ENCODE data around the gene TBC1D12.

Gene TBC1D12

DNA sequence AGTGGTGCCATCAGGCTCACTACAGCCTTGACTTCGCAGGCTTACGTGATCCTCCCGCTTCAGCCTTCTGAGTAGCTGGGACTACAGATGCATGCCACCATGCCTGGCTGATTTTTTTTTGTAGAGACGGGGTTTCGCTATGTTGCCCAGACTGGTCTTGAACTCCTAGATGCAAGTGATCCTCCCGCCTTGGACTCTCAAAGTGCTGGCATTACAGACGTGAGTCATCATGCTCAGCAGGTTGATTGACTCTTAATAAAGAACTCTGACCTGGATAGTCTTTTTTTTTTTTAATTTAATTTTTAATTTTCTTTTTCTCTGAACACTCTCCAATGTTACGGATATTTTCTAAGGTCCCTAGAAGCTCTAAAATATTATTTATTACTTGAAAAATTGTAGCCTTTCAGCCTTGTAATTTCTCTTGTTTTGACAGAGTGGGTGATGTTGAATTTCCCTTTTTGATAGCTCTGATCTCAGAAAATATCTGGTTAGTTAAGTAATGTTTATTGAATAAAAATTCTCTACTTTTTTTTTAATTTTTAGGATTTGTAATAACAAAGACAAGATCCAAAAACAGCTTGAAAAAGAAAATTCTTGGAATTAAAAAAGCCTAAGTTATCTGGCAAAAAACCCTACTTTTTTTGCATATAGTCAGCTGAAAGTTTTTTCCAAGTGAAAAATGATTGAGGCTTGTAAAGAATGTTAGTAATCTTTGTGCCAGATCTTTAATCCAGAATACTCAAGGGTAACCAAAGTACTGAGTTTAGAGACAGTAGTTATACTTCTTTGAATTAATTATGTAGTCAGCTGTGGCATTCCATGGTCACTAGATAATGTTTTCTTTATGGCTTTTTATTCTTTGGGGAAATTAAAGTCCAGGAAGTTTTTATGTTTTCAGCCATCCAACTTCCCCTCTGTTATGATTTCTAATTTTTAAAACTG lies 26.7 kb downstream of the TBC1D12 start:
- H3K27me3 ChIP-seq (ENCODE audit: control insufficient read depth, insufficient read depth, low read length), result no peaks in the 10 kb centered on the region
- no peak overlapping the region for H3K9ac ChIP-seq (ENCODE audit: low read length)
- H3K27ac ChIP-seq (ENCODE audit: low read length), result no peak overlapping the region
- no peaks in the 10 kb centered on the region for H3K4me1 ChIP-seq (ENCODE audit: control insufficient read depth, low read depth, low read length)
- no peaks in the 10 kb centered on the region for H3K36me3 ChIP-seq (ENCODE audit: control insufficient read depth, low read depth, low read length)
- no peak overlapping the region for H3K4me3 ChIP-seq (ENCODE audit: low read length)
- no peaks in the 10 kb centered on the region for H3K9me3 ChIP-seq (ENCODE audit: control insufficient read depth, low read depth, low read length)

DNA sequence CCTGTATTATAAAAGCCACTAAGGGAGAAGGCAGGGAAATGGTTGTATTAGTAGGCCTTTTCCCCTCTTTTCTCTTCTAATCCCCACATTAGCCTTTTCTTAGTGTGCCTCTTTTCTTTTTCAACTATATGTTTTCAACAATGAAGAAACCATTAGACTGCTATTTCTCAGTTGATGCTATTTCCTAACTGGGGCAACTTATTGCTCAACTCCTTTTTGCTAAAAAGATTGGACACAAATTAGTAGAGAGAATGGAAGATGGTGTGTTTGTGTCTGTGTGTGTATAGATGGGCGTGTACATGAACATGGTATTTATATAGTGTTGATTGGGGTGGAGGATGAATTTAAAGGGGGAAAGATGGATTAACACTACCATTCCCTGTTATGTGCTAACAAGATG lies 28.4 kb downstream of the TBC1D12 start:
- Histone ChIP-seq H3K27ac (ENCODE audit: low read length) (no peak overlapping the region), H3K4me1 (ENCODE audit: control insufficient read depth, low read depth, low read length) (no peaks in the 10 kb centered on the region), H3K36me3 (ENCODE audit: control insufficient read depth, low read depth, low read length) (no peaks in the 10 kb centered on the region)

DNA sequence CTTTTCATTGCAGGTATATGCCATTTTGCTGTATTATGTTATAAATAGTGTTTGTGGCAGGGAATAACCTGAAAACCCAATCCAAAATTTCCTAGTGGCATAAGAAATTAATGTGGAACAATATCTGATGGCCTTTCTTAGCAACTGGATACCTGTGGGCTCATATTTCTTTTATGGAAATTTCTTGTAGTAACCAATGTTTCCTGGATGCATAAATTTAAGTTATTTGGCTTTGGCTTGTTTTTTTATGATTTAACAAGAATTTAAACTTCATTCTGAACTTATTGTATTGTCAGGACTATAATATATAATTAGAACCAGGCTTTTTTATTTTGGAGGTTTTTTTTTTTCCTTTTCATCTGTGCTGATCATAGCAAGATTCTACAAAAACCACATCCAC lies 30.1 kb downstream of the TBC1D12 start:
- no peaks in the 10 kb centered on the region for H3K4me1 ChIP-seq (ENCODE audit: control insufficient read depth, low read depth, low read length)
- H3K9me3 ChIP-seq (ENCODE audit: control insufficient read depth, low read depth, low read length), result no peaks in the 10 kb centered on the region
- H3K4me3 ChIP-seq (ENCODE audit: low read length), result no peak overlapping the region
- H3K36me3 ChIP-seq (ENCODE audit: control insufficient read depth, low read depth, low read length), result no peaks in the 10 kb centered on the region
- no peaks in the 10 kb centered on the region for H3K27me3 ChIP-seq (ENCODE audit: control insufficient read depth, insufficient read depth, low read length)
- no peak overlapping the region for H3K9ac ChIP-seq (ENCODE audit: low read length)
- H3K27ac ChIP-seq (ENCODE audit: low read length), result no peak overlapping the region

More for the DNA sequence above, 28.4 kb downstream of the TBC1D12 start:
- no peak overlapping the region for H3K4me3 ChIP-seq (ENCODE audit: low read length)
- no peaks in the 10 kb centered on the region for H3K9me3 ChIP-seq (ENCODE audit: control insufficient read depth, low read depth, low read length)
- H3K27me3 ChIP-seq (ENCODE audit: control insufficient read depth, insufficient read depth, low read length), result no peaks in the 10 kb centered on the region
- H3K9ac ChIP-seq (ENCODE audit: low read length), result no peak overlapping the region

DNA sequence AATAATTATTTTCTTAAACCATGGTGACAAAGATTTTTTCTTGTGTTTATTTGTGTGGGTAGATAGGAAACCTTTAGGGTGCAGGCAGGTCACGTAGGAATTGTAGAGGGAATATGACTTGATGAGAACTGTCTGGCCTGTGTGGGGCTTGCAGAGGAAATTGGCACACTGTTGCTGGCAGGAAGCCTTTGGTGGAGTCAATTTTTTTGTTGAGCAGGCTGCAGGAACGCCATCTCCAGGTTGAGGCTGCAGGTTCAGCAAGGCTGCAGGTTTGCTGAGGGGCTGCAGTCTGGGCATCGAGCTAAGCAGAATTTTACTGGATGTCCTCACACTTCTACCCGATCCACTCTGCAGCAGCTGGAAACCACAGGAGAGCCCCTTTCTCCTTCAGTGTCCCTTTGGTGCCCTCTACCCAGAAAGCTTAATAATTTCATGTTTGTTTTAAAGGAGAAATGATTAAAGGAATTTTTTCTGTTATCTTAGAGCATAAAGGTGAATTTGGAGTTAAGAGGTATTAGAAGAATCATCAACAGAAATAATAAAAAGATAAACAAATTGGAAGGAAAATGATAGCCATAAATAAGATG lies 37.0 kb downstream of the TBC1D12 start:
- Histone ChIP-seq H3K27me3 (ENCODE audit: control insufficient read depth, insufficient read depth, low read length) (no peaks in the 10 kb centered on the region), H3K36me3 (ENCODE audit: control insufficient read depth, low read depth, low read length) (no peaks in the 10 kb centered on the region), H3K27ac (ENCODE audit: low read length) (no peak overlapping the region), H3K4me3 (ENCODE audit: low read length) (no peak overlapping the region), H3K9me3 (ENCODE audit: control insufficient read depth, low read depth, low read length) (no peaks in the 10 kb centered on the region), H3K9ac (ENCODE audit: low read length) (no peak overlapping the region), H3K4me1 (ENCODE audit: control insufficient read depth, low read depth, low read length) (no peaks in the 10 kb centered on the region)

DNA sequence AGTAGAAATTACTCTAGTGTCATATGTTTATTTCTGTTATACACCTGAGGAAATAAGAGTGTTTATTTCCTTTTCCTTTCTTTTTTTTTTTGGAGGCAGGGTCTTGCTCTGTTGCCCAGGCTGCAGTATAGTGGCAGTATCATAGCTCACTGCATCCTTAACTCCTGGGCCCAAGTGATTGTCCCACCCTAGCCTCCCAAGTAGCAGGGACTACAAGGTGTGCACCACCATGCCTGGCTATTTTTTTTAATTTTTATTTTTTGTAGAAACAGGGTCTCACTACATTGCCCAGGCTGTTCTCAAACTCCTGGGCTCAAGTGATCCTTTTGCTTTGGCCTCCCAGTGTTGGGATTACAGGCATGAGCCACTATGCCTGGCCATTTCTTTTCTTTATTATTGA lies 37.8 kb downstream of the TBC1D12 start:
- no peak overlapping the region for H3K4me3 ChIP-seq (ENCODE audit: low read length)
- no peak overlapping the region for H3K27ac ChIP-seq (ENCODE audit: low read length)
- H3K9ac ChIP-seq (ENCODE audit: low read length), result no peak overlapping the region
- no peaks in the 10 kb centered on the region for H3K4me1 ChIP-seq (ENCODE audit: control insufficient read depth, low read depth, low read length)
- H3K36me3 ChIP-seq (ENCODE audit: control insufficient read depth, low read depth, low read length), result no peaks in the 10 kb centered on the region
- no peaks in the 10 kb centered on the region for H3K27me3 ChIP-seq (ENCODE audit: control insufficient read depth, insufficient read depth, low read length)
- H3K9me3 ChIP-seq (ENCODE audit: control insufficient read depth, low read depth, low read length), result no peaks in the 10 kb centered on the region

DNA sequence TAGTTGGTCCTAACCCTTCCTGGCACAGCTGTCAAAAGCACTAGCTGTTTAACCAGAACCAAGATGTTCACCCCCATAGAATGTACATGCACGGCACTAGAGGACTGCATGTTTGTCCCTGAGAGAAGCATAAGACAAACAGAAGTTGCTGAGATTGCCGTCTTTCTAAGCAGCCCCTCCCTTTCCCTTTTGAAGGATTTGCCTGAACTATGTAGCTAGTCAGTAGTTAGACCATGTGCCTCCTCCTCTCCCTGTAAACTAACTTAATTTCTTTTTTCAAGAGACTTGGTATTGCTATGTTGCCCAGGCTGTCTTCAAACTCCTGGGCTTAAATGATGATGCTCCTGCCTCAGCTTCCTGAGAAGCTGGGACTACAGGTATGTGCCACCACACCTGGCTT lies 40.7 kb downstream of the TBC1D12 start:
- H3K9me3 ChIP-seq (ENCODE audit: control insufficient read depth, low read depth, low read length), result no peaks in the 10 kb centered on the region
- no peak overlapping the region for H3K9ac ChIP-seq (ENCODE audit: low read length)
- no peak overlapping the region for H3K4me3 ChIP-seq (ENCODE audit: low read length)
- no peak overlapping the region for H3K27ac ChIP-seq (ENCODE audit: low read length)
- no peaks in the 10 kb centered on the region for H3K36me3 ChIP-seq (ENCODE audit: control insufficient read depth, low read depth, low read length)
- no peaks in the 10 kb centered on the region for H3K27me3 ChIP-seq (ENCODE audit: control insufficient read depth, insufficient read depth, low read length)
- H3K4me1 ChIP-seq (ENCODE audit: control insufficient read depth, low read depth, low read length), result no peaks in the 10 kb centered on the region

GRCh38 chr10:94443549-94443948 lies 41.2 kb downstream of the TBC1D12 start:
- no peak overlapping the region for H3K27ac ChIP-seq (ENCODE audit: low read length)
- H3K9me3 ChIP-seq (ENCODE audit: control insufficient read depth, low read depth, low read length), result no peaks in the 10 kb centered on the region
- H3K9ac ChIP-seq (ENCODE audit: low read length), result no peak overlapping the region
- H3K4me1 ChIP-seq (ENCODE audit: control insufficient read depth, low read depth, low read length), result no peaks in the 10 kb centered on the region
- no peak overlapping the region for H3K4me3 ChIP-seq (ENCODE audit: low read length)
- H3K36me3 ChIP-seq (ENCODE audit: control insufficient read depth, low read depth, low read length), result no peaks in the 10 kb centered on the region
- H3K27me3 ChIP-seq (ENCODE audit: control insufficient read depth, insufficient read depth, low read length), result no peaks in the 10 kb centered on the region

DNA sequence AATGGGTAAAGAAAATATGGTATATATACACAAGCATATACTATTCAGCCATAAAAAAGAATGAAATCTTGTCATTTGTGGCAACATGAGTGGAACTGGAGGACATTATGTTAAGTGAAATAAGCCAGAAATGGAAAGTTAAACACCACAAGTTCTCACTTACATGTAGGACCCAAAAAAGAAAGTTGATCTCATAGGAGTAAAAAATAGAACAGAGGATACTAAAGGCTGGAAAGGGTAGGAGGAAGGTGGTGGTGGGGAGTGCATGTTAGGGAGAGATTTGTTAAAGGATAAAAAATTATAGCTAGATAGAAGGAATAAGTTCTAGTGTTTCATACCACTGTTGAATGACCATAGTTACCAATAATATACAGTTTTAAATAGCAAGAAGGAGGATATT lies 48.4 kb downstream of the TBC1D12 start:
- Histone ChIP-seq H3K9me3 (ENCODE audit: control insufficient read depth, low read depth, low read length) (no peaks in the 10 kb centered on the region), H3K4me3 (ENCODE audit: low read length) (no peak overlapping the region), H3K27ac (ENCODE audit: low read length) (no peak overlapping the region), H3K4me1 (ENCODE audit: control insufficient read depth, low read depth, low read length) (no peaks in the 10 kb centered on the region), H3K9ac (ENCODE audit: low read length) (no peak overlapping the region), H3K36me3 (ENCODE audit: control insufficient read depth, low read depth, low read length) (no peaks in the 10 kb centered on the region), H3K27me3 (ENCODE audit: control insufficient read depth, insufficient read depth, low read length) (no peaks in the 10 kb centered on the region)

GRCh38 chr10:94451883-94452519 lies 49.7 kb downstream of the TBC1D12 start:
- H3K27ac ChIP-seq (ENCODE audit: low read length), result no peak overlapping the region
- no peaks in the 10 kb centered on the region for H3K9me3 ChIP-seq (ENCODE audit: control insufficient read depth, low read depth, low read length)
- no peak overlapping the region for H3K9ac ChIP-seq (ENCODE audit: low read length)
- H3K36me3 ChIP-seq (ENCODE audit: control insufficient read depth, low read depth, low read length), result no peaks in the 10 kb centered on the region
- H3K4me3 ChIP-seq (ENCODE audit: low read length), result no peak overlapping the region
- no peaks in the 10 kb centered on the region for H3K27me3 ChIP-seq (ENCODE audit: control insufficient read depth, insufficient read depth, low read length)
- no peaks in the 10 kb centered on the region for H3K4me1 ChIP-seq (ENCODE audit: control insufficient read depth, low read depth, low read length)

GRCh38 chr10:94456942-94457341 lies 54.6 kb downstream of the TBC1D12 start:
- Histone ChIP-seq H3K4me3 (ENCODE audit: low read length) (no peak overlapping the region), H3K9ac (ENCODE audit: low read length) (no peak overlapping the region), H3K27me3 (ENCODE audit: control insufficient read depth, insufficient read depth, low read length) (no peaks in the 10 kb centered on the region), H3K9me3 (ENCODE audit: control insufficient read depth, low read depth, low read length) (no peaks in the 10 kb centered on the region), H3K36me3 (ENCODE audit: control insufficient read depth, low read depth, low read length) (no peaks in the 10 kb centered on the region), H3K4me1 (ENCODE audit: control insufficient read depth, low read depth, low read length) (no peaks in the 10 kb centered on the region), H3K27ac (ENCODE audit: low read length) (no peak overlapping the region)

- no peaks in the 10 kb centered on the region for H3K9me3 ChIP-seq (ENCODE audit: control insufficient read depth, low read depth, low read length)
These were observed 57.0 kb downstream of the TBC1D12 start for GRCh38 chr10:94459385-94459784.

More at GRCh38 chr10:94459385-94459784, 57.0 kb downstream of the TBC1D12 start:
- Histone ChIP-seq H3K27ac (ENCODE audit: low read length) (no peak overlapping the region), H3K9ac (ENCODE audit: low read length) (no peak overlapping the region), H3K27me3 (ENCODE audit: control insufficient read depth, insufficient read depth, low read length) (no peaks in the 10 kb centered on the region), H3K4me3 (ENCODE audit: low read length) (no peak overlapping the region), H3K36me3 (ENCODE audit: control insufficient read depth, low read depth, low read length) (no peaks in the 10 kb centered on the region), H3K4me1 (ENCODE audit: control insufficient read depth, low read depth, low read length) (no peaks in the 10 kb centered on the region)
